IMR-90 (cell line): ENCODE data around the gene NTPCR. TPM values are rescaled to one million over a fixed set of nuclear protein-coding genes. Genes with fewer than 3 reads are reported as not detected.

ENCODE experiments used
- ATAC-seq: fragments of 200-7000 bp; cut with Tn5 transposase; 2 replicates; pipeline ENCODE4 v1.9.1; 2020; ENCODE audit warnings: low read depth, mild to moderate bottlenecking, moderate library complexity
- BruUV-seq: library from RNA; stranded (reverse); fragments of 400-500 nt; replicated peaks from 2 replicates; lab custom pipeline; 2021; lab: Mats Ljungman, UMichigan
- CTCF ChIA-PET: fragments of 300-600 bp; formaldehyde crosslinking; extraction: SDS; loops from one replicate; lab custom pipeline; 2021; ENCODE audit warnings: antibody characterized with exemption; lab: Yijun Ruan, JAX
- POLR2A ChIA-PET: fragments of 300-600 bp; sonication (Branson Sonifier 250); formaldehyde crosslinking; loops from one replicate; lab custom pipeline; 2022; ENCODE audit warnings: antibody characterized with exemption; ENCODE audit not compliant: unreplicated experiment; lab: Charles Lee
- DNase-seq: peaks from one replicate; pipeline ENCODE4 v3.0.0; 2013
- H2AFZ ChIP-seq: replicated peaks from 2 replicates; pipeline ENCODE3; 2013; ENCODE audit warnings: low read length, mild to moderate bottlenecking; ENCODE audit not compliant: poor library complexity
- H2AK5ac ChIP-seq: 2 replicates; pipeline ENCODE4 v1.6.1; 2013; ENCODE audit warnings: low read depth, low read length, inconsistent platforms
- H2AK9ac ChIP-seq: replicated peaks from 2 replicates; pipeline ENCODE3; 2013; ENCODE audit warnings: mild to moderate bottlenecking, low read depth, low read length, moderate library complexity; ENCODE audit not compliant: poor library complexity
- H2BK120ac ChIP-seq: 2 replicates; pipeline ENCODE4 v1.6.1; 2013; ENCODE audit warnings: low read depth, low read length, inconsistent platforms
- H2BK15ac ChIP-seq: 3 replicates; pipeline ENCODE4 v1.6.1; 2013; ENCODE audit warnings: low read depth, low read length, inconsistent platforms
- H2BK20ac ChIP-seq: 2 replicates; pipeline ENCODE4 v1.6.1; 2013; ENCODE audit warnings: low read depth, mild to moderate bottlenecking, inconsistent platforms, low read length, moderate library complexity
- H2BK5ac ChIP-seq: 2 replicates; pipeline ENCODE4 v1.6.1; 2013; ENCODE audit warnings: mild to moderate bottlenecking, low read depth, low read length, inconsistent platforms; ENCODE audit not compliant: poor library complexity, severe bottlenecking
- H3K14ac ChIP-seq: replicated peaks from 2 replicates; pipeline ENCODE4 v1.6.1; 2013; ENCODE audit warnings: low read depth, low read length, inconsistent platforms
- H3K18ac ChIP-seq: 2 replicates; pipeline ENCODE4 v1.6.1; 2013; ENCODE audit warnings: low read depth, low read length, control low read depth
- H3K23ac ChIP-seq: 2 replicates; pipeline ENCODE4 v1.6.1; 2013; ENCODE audit warnings: low read depth, low read length, inconsistent platforms
- H3K27ac ChIP-seq: 2 replicates; pipeline ENCODE4 v1.5.1; 2013; ENCODE audit warnings: mild to moderate bottlenecking, control low read depth, low read length; ENCODE audit not compliant: insufficient read depth
- H3K27me3 ChIP-seq: 2 replicates; pipeline ENCODE4 v1.6.1; 2013; ENCODE audit warnings: low read length; ENCODE audit not compliant: control insufficient read depth, insufficient read depth
- H3K36me3 ChIP-seq: 2 replicates; pipeline ENCODE4 v1.6.1; 2013; ENCODE audit warnings: low read length, mixed read lengths; ENCODE audit not compliant: control insufficient read depth, insufficient read depth
- H3K4ac ChIP-seq: 2 replicates; pipeline ENCODE4 v1.6.1; 2013; ENCODE audit warnings: low read depth, low read length, inconsistent platforms
- H3K4me1 ChIP-seq: 2 replicates; pipeline ENCODE4 v1.6.1; 2013; ENCODE audit warnings: low read length, mixed read lengths; ENCODE audit not compliant: control insufficient read depth, insufficient read depth
- H3K4me2 ChIP-seq: 2 replicates; pipeline ENCODE4 v1.6.1; 2013; ENCODE audit warnings: low read depth, mild to moderate bottlenecking, control low read depth, low read length, moderate library complexity
- H3K4me3 ChIP-seq: 2 replicates; pipeline ENCODE4 v1.5.1; 2013; ENCODE audit warnings: low read depth, mild to moderate bottlenecking, control low read depth, low read length, moderate library complexity; ENCODE audit not compliant: insufficient read depth
- H3K56ac ChIP-seq: 2 replicates; pipeline ENCODE4 v1.6.1; 2013; ENCODE audit warnings: low read length, inconsistent platforms; ENCODE audit not compliant: insufficient read depth; ENCODE audit errors: extremely low read depth
- H3K79me1 ChIP-seq, 2 experiments: 2 replicates each; pipeline ENCODE4 v1.6.1; 2013; ENCODE audit warnings: low read length in 2 of 2, inconsistent platforms in 1 of 2, low read depth in 1 of 2
- H3K9ac ChIP-seq: 2 replicates; pipeline ENCODE4 v1.6.1; 2013; ENCODE audit warnings: low read depth, low read length, control low read depth
- H3K9me1 ChIP-seq: 2 replicates; pipeline ENCODE4 v1.6.1; 2013; ENCODE audit warnings: low read length, inconsistent platforms; ENCODE audit not compliant: insufficient read depth
- H3K9me3 ChIP-seq: 2 replicates; pipeline ENCODE4 v1.6.1; 2013; ENCODE audit warnings: low read length; ENCODE audit not compliant: control insufficient read depth, insufficient read depth
- H4K20me1 ChIP-seq: 2 replicates; pipeline ENCODE4 v1.6.1; 2013; ENCODE audit warnings: low read length, inconsistent platforms; ENCODE audit not compliant: insufficient read depth
- H4K5ac ChIP-seq: 2 replicates; pipeline ENCODE4 v1.6.1; 2013; ENCODE audit warnings: mild to moderate bottlenecking, low read depth, low read length, control low read depth
- H4K8ac ChIP-seq, 2 experiments: 2 replicates each; pipeline ENCODE4 v1.6.1; 2013; ENCODE audit warnings: low read depth in 2 of 2, low read length in 2 of 2, control low read depth in 1 of 2, inconsistent platforms in 1 of 2
- H4K91ac ChIP-seq: 2 replicates; pipeline ENCODE4 v1.6.1; 2013; ENCODE audit warnings: low read depth, low read length, inconsistent platforms; ENCODE audit not compliant: insufficient read depth
- BHLHE40 ChIP-seq: fragments of 150-350 bp; IDR thresholded peaks from 2 replicates; pipeline ENCODE4 v1.6.1; 2016; ENCODE audit warnings: mild to moderate bottlenecking, low read depth, low read length
- CHD1 ChIP-seq: IDR thresholded peaks from 2 replicates; pipeline ENCODE4 v1.6.1; 2012; ENCODE audit warnings: low read depth, low read length, improper control_type of control experiment
- CTCF ChIP-seq: conservative IDR thresholded peaks from 2 replicates; pipeline ENCODE4 v1.5.1; 2012; ENCODE audit warnings: mild to moderate bottlenecking, low read depth, low read length, improper control_type of control experiment
- FOS ChIP-seq: fragments of 150-350 bp; IDR thresholded peaks from 2 replicates; pipeline ENCODE4 v1.6.1; 2016; ENCODE audit warnings: low read depth, low read length
- SMC3 ChIP-seq: fragments of 150-350 bp; IDR thresholded peaks from 2 replicates; pipeline ENCODE4 v1.6.1; 2016; ENCODE audit warnings: low read depth, mild to moderate bottlenecking, antibody characterized with exemption, low read length, moderate library complexity
- USF2 ChIP-seq: fragments of 150-350 bp; IDR thresholded peaks from 2 replicates; pipeline ENCODE4 v1.6.1; 2017; ENCODE audit warnings: mild to moderate bottlenecking, antibody characterized with exemption, low read length, low read depth
- WGBS, 2 experiments: methylation state at CpG; one replicate each; pipeline versions ENCODE4 v1.1.5 to v1.1.7; 2013; ENCODE audit warnings: missing lambda C conversion rate in 2 of 2; ENCODE audit not compliant: insufficient read length in 1 of 2; ENCODE audit errors: extremely low coverage in 2 of 2; 5-methylcytosine and 5-hydroxymethylcytosine counted together
- dilution Hi-C: fragments of 300-500 bp; cut with HindIII; formaldehyde crosslinking; loops from one replicate; pipeline ENCODE4 v1.14.3; 2018; ENCODE audit warnings: low sequenced_read_pairs; ENCODE audit not compliant: unreplicated experiment
- in situ Hi-C: fragments of 300-500 bp; cut with MboI; formaldehyde crosslinking; loops from 3 replicates; pipeline ENCODE4 v1.14.3; 2019; ENCODE audit warnings: low sequenced_read_pairs, inconsistent platforms, mixed read lengths
- intact Hi-C: fragments of 100-400 bp; cut with micrococcal nuclease; formaldehyde crosslinking; loops from 2 replicates; pipeline ENCODE4 v1.10.0; 2022
- polyA plus RNA-seq, 3 experiments: library from polyadenylated mRNA; depleted of rRNA; stranded (reverse); fragments of >200 nt; gene quantifications; 2 replicates each; pipeline ENCODE4 v1.2.3, GENCODE V29; 2012; ENCODE audit warnings: low replicate concordance in 1 of 3
- total RNA-seq: library from RNA; depleted of rRNA; stranded (reverse); fragments of >200 nt; gene quantifications from 2 replicates; pipeline ENCODE4 v1.2.3, GENCODE V29; 2012

The NTPCR gene
- total and polyA plus RNA-seq, 2 of the 4 experiments (the other 2 are of a cell fraction) = 13.3 to 16.5 TPM

GRCh38 chr1:232917053-232917452 is 33.4 kb upstream of the NTPCR start:
- Histone ChIP-seq H3K27ac (no peak overlapping the region), H2BK120ac (no peak overlapping the region), H3K9me3 (no peaks in the 10 kb centered on the region), H4K8ac (no peak overlapping the region), H3K4me2 (no peak overlapping the region), H3K56ac (no peak overlapping the region), H3K23ac (no peak overlapping the region), H2AK5ac (no peak overlapping the region), H3K4me1 (no peaks in the 10 kb centered on the region), H2BK20ac (no peak overlapping the region), H2BK5ac (no peak overlapping the region), H3K27me3 (no peaks in the 10 kb centered on the region; the same call in 1 of the 2 replicates), H2AFZ (no peak overlapping the region), H4K91ac (no peak overlapping the region), H3K4me3 (no peak overlapping the region), H4K5ac (no peak overlapping the region), H3K9me1 (no peaks in the 10 kb centered on the region), H2BK15ac (no peak overlapping the region), H3K4ac (no peak overlapping the region), H3K36me3 (no peaks in the 10 kb centered on the region), H2AK9ac (no peak overlapping the region), H3K9ac (no peak overlapping the region), H4K20me1 (no peaks in the 10 kb centered on the region), H3K14ac (no peak overlapping the region), H3K79me1 (no peaks in the 10 kb centered on the region), H3K18ac (no peak overlapping the region)
- intact Hi-C loops (no loop called here), dilution Hi-C loops (no loop called here), in situ Hi-C loops (no loop called here)
- ATAC-seq (no peak), DNase-seq (no peak)
- BruUV-seq = no TSS peak
- WGBS, 2 experiments = no CpG with 5 or more reads among the region's 3 CpGs
- CTCF ChIA-PET = no interaction called here
- no peak for TF ChIP-seq SMC3
- no peak for TF ChIP-seq CHD1
- no peak for TF ChIP-seq CTCF
- TF ChIP-seq USF2 = no peak
- no peak for TF ChIP-seq BHLHE40
- no peak for TF ChIP-seq FOS
- POLR2A ChIA-PET = no interaction called here
